ENCODE results near the gene SPATA2. TPM values are rescaled to one million over a fixed set of nuclear protein-coding genes. Genes with fewer than 3 reads are reported as not detected.

The SPATA2 gene
- total and polyA plus RNA-seq, 4 donors = 5.4 to 20.1 (median 11.7) TPM

Small RNAs within 50 kb of the gene (small RNA-seq; reads per million reads assigned to genes)
- gene RF00017 (ENCODE audit: low replicate concordance) (not detected), gene RF00019 (ENCODE audit: low replicate concordance) (not detected)

Other genes with a start within 250 kb of the SPATA2 start
- gene B4GALT5, start 201.7 kb downstream of the SPATA2 start, total RNA-seq = 10 to 100 TPM; 29.6 to 48.5 TPM
- 10 to 100 TPM; 67.7 to 67.9 TPM for gene B4GALT5, start 201.7 kb downstream of the SPATA2 start, polyA plus RNA-seq (ENCODE audit: insufficient read length in 2 of 2)
- gene SLC9A8, start 102.7 kb downstream of the SPATA2 start, total RNA-seq = 1 to 10 TPM; 9.3 to 9.6 TPM
- 10 to 100 TPM; 13.0 to 14.0 TPM for gene SLC9A8, start 102.7 kb downstream of the SPATA2 start, polyA plus RNA-seq (ENCODE audit: insufficient read length in 2 of 2)
- 10 to 100 TPM; 39.4 to 61.2 TPM for gene RNF114, start 20.9 kb upstream of the SPATA2 start, total RNA-seq
- gene RNF114, start 20.9 kb upstream of the SPATA2 start, polyA plus RNA-seq (ENCODE audit: insufficient read length in 2 of 2) = 10 to 100 TPM; 53.5 to 63.8 TPM
- under 1 TPM; 0.40 to 0.77 TPM for gene SNAI1, start 67.5 kb upstream of the SPATA2 start, total RNA-seq
- 1 to 10 TPM; 1.2 to 1.8 TPM for gene SNAI1, start 67.5 kb upstream of the SPATA2 start, polyA plus RNA-seq (ENCODE audit: insufficient read length in 2 of 2)
- 10 to 100 TPM; 47.8 to 54.6 TPM for gene UBE2V1, start 197.6 kb upstream of the SPATA2 start, total RNA-seq
- 100 to 1,000 TPM; 167 to 174 TPM for gene UBE2V1, start 197.6 kb upstream of the SPATA2 start, polyA plus RNA-seq (ENCODE audit: insufficient read length in 2 of 2)
- gene PEDS1, start 238.2 kb upstream of the SPATA2 start, total RNA-seq = 10 to 100 TPM in 1 of 2 donors, 1 to 10 TPM in 1; 9.9 to 32.3 TPM
- gene PEDS1, start 238.2 kb upstream of the SPATA2 start, polyA plus RNA-seq (ENCODE audit: insufficient read length in 2 of 2) = 10 to 100 TPM; 33.5 to 36.8 TPM